ENCODE results near the gene CERKL.

CERKL gene

GRCh38 chr2:181520253-181520652, 136.7 kb downstream of the CERKL start:
- no peak for DNase-seq (ENCODE audit: low spot score)

- DNase-seq (ENCODE audit: low spot score), result no peak
Measured at GRCh38 chr2:181517685-181518301, 139.1 kb downstream of the CERKL start.

DNA sequence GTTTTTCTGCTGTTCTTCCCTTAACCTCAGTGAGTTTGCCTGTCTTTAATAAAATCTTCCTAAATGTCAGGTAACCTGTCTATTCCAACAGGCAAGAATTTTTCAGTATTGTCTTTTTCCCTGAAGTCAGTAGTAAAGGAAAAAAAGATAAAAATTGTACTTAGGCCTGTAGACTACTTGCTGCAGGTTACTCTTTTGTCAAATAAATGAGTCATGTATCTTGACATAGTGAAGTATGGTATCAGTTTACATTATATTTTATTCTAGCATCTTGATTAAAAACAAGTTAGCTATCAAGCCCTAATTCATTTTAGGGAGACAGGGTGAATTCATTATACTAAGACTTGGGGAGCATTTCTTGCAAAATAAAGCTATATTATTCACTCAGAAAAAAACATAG, 139.9 kb downstream of the CERKL start:
- DNase-seq (ENCODE audit: low spot score), result no peak

DNA sequence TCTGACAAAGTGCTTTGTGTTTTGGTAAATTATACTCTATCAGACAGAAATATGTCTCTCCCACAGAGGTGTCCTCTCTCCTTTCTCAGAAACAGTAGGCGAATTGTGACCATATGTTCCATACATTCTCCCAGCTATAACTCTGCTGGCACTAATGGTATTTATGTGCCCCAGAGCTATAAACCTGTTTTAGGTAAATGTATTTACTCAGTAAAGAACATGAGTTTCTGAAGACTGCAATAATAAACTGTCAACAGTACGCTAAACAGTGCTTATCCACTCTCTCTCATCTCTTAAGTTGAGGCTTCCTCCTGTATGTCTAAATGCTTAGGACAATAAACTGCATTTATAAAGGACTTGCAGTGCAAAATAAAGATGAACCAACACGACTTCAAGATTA, 141.2 kb downstream of the CERKL start:
- DNase-seq (ENCODE audit: low spot score), result no peak

DNA sequence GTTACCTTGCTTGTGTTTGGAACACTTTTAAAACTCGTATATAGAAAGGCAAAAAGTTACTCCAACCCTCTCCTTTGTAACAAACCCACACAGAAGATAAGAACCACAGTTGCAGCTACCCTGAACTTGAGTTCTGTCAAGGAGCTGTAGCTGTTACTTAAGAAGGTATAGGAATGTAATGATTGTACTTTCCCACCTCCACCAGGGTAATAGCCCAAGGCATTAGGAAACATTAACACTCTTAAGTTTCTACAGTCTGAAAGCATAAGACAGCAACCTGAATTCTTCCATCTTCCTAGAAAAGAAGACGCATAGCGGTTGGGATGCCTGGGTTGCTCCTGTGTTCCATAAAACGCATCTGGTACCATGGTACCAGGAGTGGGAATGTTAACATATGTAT, 156.7 kb downstream of the CERKL start:
- DNase-seq (ENCODE audit: low spot score), result no peak

DNA sequence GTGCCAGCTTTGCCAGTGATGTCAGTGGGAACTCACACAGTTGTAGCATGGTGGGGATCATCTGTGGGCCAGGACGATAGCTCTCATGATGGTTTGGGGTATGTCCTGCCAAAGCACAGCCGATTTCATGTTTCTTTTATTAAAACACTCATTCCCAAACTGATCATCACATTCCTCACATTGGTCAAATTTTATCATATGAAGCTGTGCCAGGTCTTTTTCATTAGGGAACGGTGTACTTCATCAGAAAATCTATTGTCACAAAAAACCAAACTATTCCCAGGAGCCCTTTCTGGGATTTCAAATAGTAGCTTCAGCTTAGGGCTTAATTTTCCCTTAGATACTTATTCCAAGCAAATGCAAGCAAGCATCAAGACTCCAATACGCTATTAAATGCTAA, 157.7 kb downstream of the CERKL start:
- no peak for DNase-seq (ENCODE audit: low spot score)
